ENCODE measurements around the gene NIPBL.

GRCh38 chr5:37043693-37044092 is 167.1 kb downstream of the NIPBL start:
- TF ChIP-seq, protein P1, sequence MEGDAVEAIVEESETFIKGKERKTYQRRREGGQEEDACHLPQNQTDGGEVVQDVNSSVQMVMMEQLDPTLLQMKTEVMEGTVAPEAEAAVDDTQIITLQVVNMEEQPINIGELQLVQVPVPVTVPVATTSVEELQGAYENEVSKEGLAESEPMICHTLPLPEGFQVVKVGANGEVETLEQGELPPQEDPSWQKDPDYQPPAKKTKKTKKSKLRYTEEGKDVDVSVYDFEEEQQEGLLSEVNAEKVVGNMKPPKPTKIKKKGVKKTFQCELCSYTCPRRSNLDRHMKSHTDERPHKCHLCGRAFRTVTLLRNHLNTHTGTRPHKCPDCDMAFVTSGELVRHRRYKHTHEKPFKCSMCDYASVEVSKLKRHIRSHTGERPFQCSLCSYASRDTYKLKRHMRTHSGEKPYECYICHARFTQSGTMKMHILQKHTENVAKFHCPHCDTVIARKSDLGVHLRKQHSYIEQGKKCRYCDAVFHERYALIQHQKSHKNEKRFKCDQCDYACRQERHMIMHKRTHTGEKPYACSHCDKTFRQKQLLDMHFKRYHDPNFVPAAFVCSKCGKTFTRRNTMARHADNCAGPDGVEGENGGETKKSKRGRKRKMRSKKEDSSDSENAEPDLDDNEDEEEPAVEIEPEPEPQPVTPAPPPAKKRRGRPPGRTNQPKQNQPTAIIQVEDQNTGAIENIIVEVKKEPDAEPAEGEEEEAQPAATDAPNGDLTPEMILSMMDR (IDR thresholded peaks at IDR 0.05): no peak
- TF ChIP-seq POLR2A (IDR thresholded peaks at IDR 0.05): no peak

Data from transverse colon (tissue), 3 donors.